ENCODE data around the gene ARHGAP18. TPM values are rescaled to one million over a fixed set of nuclear protein-coding genes. Genes with fewer than 3 reads are reported as not detected.

ARHGAP18 gene
- 11.9 and 16.3 TPM in 2 replicates for total RNA-seq

DNA sequence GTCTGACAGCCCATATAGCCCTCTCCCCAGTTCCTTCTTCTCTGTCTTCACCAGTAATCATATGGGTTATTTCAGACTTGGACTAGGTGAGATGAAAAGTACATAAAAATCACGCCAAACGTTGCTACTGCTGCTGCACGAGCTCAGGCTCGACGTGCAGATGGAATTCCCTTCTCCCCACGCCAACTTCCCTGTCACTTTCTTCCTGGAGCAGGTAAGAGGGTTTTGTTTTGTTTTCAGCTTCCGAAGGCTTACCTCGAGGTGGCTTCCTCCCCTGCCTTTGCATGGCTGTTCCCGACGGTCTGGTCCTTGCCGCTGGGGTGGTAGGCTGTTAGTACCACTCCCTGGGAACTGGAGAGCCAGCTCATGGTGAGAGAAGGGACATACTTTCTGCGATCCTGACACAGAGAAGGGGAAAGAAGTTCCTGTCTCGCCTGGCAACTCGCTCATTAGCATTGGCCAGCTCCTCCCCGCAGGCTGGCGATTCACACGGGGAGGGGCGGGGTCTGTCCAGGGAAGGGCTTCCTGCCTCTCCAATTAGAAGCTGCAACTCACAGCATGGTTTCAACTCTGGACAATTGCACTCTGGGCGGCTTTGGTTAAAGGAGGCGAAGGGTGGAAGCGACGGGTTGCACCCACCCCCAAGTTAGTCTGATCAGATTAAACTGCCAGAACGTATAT lies at the start of gene ARHGAP18:
Gene ARHGAP18 (minus strand): TSS at position 409 of the 681 bp plus-strand sequence. CDS start 41 bp downstream, at position 368.
- Histone ChIP-seq H3K4me3 (ENCODE audit: low read depth, low read length) (peak within 1 kb of the TSS; percentile 80), H3K27me3 (ENCODE audit: control insufficient read depth, insufficient read depth, low read length) (no peaks in the 10 kb centered on the region), H3K36me3 (ENCODE audit: control insufficient read depth, insufficient read depth, low read length) (no peaks in the 10 kb centered on the region)
- peak; percentile 84 for DNase-seq (ENCODE audit: low read depth)
- TF ChIP-seq CTCF (IDR thresholded peaks at IDR 0.05; ENCODE audit: insufficient read depth, low read length, poor library complexity, severe bottlenecking) = no peak

GRCh38 chr6:129755787-129756186 lies 45.8 kb upstream of the ARHGAP18 start:
- no peak for TF ChIP-seq CTCF (IDR thresholded peaks at IDR 0.05; ENCODE audit: insufficient read depth, low read length, poor library complexity, severe bottlenecking)
- Histone ChIP-seq H3K36me3 (ENCODE audit: control insufficient read depth, insufficient read depth, low read length) (no peaks in the 10 kb centered on the region), H3K27me3 (ENCODE audit: control insufficient read depth, insufficient read depth, low read length) (no peaks in the 10 kb centered on the region), H3K4me3 (ENCODE audit: low read depth, low read length) (no peak overlapping the region)
- no peak for DNase-seq (ENCODE audit: low read depth)

DNA sequence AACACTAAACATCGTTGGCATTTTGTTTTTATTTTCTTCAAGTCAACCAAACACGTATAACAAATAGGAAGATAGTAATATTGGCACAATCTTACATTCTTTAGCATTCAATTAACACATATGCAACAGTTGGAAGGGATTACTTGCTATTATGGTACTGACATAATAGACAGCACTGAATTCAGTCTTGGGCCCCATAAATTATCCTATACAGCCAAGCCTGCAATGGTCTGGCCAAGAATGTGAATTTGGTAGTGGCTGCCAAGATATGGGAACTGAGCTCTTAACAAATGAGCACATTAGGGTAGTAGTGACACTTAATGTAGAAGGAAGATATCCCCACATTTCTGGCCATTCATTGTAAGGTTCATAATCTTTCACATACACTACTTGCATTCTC lies 44.8 kb upstream of the ARHGAP18 start:
- no peaks in the 10 kb centered on the region for H3K36me3 ChIP-seq (ENCODE audit: control insufficient read depth, insufficient read depth, low read length)
- TF ChIP-seq CTCF (IDR thresholded peaks at IDR 0.05; ENCODE audit: insufficient read depth, low read length, poor library complexity, severe bottlenecking) = no peak
- no peaks in the 10 kb centered on the region for H3K27me3 ChIP-seq (ENCODE audit: control insufficient read depth, insufficient read depth, low read length)
- no peak overlapping the region for H3K4me3 ChIP-seq (ENCODE audit: low read depth, low read length)
- DNase-seq (ENCODE audit: low read depth) = no peak

GRCh38 chr6:129753422-129753821 lies 43.4 kb upstream of the ARHGAP18 start:
- DNase-seq (ENCODE audit: low read depth) = no peak
- Histone ChIP-seq H3K4me3 (ENCODE audit: low read depth, low read length) (no peak overlapping the region), H3K27me3 (ENCODE audit: control insufficient read depth, insufficient read depth, low read length) (no peaks in the 10 kb centered on the region), H3K36me3 (ENCODE audit: control insufficient read depth, insufficient read depth, low read length) (no peaks in the 10 kb centered on the region)
- TF ChIP-seq CTCF (IDR thresholded peaks at IDR 0.05; ENCODE audit: insufficient read depth, low read length, poor library complexity, severe bottlenecking) = no peak

DNA sequence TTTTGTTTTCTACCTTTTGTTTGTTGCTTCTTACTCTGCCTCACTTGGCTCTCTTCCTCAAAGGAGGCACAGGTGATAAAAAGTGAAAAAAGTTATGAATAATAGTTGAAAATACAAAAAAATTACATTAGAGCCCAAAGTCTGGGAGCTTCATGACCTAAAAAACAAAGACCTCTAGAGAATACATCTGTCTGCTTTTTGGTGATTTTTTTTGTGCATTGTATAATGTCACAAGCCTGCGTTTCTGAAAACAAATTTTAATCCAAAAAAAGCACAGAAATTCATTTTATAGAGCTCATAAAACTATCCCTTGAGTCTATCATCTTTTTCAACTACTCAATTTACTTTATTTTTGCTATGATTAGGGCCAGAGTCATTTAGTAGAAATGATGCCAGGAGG lies 41.4 kb upstream of the ARHGAP18 start:
- no peaks in the 10 kb centered on the region for H3K36me3 ChIP-seq (ENCODE audit: control insufficient read depth, insufficient read depth, low read length)
- TF ChIP-seq CTCF (IDR thresholded peaks at IDR 0.05; ENCODE audit: insufficient read depth, low read length, poor library complexity, severe bottlenecking) = no peak
- no peak overlapping the region for H3K4me3 ChIP-seq (ENCODE audit: low read depth, low read length)
- H3K27me3 ChIP-seq (ENCODE audit: control insufficient read depth, insufficient read depth, low read length) = no peaks in the 10 kb centered on the region
- no peak for DNase-seq (ENCODE audit: low read depth)

GRCh38 chr6:129750360-129750759 lies 40.4 kb upstream of the ARHGAP18 start:
- no peak overlapping the region for H3K4me3 ChIP-seq (ENCODE audit: low read depth, low read length)
- DNase-seq (ENCODE audit: low read depth) = no peak

More at GRCh38 chr6:129750360-129750759, 40.4 kb upstream of the ARHGAP18 start:
- TF ChIP-seq CTCF (IDR thresholded peaks at IDR 0.05; ENCODE audit: insufficient read depth, low read length, poor library complexity, severe bottlenecking) = no peak
- no peaks in the 10 kb centered on the region for H3K36me3 ChIP-seq (ENCODE audit: control insufficient read depth, insufficient read depth, low read length)
- H3K27me3 ChIP-seq (ENCODE audit: control insufficient read depth, insufficient read depth, low read length) = no peaks in the 10 kb centered on the region

Measured in kidney epithelial cell (primary cell).